ENCODE results near the gene CLCN4.

The CLCN4 gene

DNA sequence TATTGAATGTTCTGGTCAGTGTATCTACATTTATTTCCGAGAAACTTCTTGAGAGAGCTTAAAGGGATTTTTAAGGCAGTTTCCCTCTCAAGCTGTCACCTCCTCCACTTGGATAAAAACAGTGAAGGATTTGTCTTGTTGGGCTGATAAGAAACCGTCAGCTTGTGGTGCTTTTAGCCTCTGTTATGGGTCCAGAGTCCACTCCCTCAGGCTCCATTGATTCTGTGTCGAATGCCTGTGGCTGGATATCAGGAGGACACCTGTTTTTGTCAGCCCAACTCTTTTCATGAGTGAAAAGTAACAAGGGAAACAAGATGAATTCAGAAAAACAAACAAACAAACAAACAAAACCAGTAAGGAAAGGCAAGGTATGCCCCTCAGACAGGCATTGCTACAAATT lies 12.4 kb downstream of the CLCN4 start:
- DNase-seq, result no peak

DNA sequence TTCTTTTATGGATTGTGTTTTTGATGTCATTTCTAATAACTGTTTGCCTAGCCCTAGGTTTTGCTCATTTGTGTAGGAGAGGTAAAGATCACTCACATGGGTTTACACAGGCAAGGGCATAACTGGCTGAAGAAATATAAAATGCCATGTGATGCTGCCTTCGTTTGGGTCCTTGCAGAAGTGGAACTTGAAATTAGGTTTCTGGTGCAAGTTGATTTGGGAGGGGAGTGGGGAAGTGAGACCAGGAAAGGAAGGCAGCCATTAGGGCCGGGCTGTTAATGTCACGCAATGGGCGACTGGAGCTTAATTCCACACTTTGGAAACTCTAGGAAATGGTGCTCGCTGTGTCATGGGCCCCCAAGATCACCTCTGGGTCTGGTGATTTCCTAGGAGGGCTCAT lies 14.5 kb downstream of the CLCN4 start:
- DNase-seq, result no peak

DNA sequence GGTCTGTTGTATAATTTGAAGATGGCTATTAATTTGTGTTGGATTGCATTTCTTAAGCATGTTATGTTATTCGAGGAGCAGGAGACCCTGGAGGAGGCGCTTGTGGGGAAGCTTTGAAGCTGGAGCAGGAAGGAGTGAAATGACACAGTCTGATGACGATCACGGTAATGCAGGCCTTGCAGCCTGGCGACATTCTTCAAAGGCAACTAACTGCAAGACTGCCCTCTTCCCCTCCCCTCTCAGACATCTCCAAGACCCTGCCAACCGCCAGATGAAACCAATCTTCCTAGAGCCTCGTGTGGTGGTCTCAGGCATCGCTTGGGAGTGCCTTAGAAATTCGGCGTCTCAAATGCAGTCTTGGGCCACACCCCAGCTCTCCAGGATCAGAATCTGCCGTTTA lies 16.1 kb downstream of the CLCN4 start:
- no peak for DNase-seq

DNA sequence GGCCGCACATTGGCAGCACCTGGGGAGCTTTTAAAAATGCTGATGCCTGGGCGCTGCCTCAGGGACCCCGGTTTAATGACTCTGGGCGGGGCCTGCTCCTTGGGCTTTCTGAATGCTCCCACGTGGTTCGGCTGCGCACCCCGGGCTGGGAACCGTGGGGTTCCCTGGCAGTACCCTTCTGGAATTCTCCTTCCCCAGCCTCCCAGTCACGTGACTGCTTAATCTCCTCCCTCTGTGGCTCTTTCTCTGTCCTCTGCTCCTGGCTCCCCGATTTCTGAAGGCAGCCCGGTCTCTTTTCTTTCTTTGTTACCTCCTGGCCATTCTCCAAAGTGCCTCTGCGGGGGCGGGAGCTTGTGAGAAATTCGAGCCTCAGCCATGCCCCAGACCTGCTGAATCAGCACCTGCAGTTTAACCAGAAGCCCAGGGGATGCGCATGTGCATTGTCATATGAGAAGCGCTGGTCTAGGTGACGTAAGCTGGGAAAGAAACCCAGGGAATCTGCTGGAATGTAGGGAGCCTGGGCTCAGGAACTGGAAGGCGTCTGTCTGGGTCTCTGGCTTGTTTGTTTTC lies 16.6 kb downstream of the CLCN4 start:
- DNase-seq, result no peak

DNA sequence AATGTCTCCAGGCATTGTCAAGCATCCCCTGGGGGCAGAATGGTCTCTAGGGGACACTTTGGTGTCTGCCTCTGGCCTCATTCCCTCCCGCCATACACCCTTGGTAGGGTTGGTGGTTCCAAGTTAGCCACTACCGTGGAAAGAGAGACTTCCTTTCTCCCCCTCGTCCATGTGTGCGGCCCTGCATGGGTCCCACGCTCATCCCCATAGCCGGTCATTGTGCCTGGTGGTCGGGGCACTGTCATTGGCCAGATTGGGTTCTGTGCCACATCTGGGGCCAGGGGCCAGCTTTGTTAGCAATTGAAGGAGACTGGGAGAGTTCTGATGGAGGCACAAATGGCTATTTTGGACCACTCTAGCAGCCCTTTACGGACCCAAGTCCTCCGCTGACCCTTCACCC lies 17.3 kb downstream of the CLCN4 start:
- DNase-seq, result no peak

DNA sequence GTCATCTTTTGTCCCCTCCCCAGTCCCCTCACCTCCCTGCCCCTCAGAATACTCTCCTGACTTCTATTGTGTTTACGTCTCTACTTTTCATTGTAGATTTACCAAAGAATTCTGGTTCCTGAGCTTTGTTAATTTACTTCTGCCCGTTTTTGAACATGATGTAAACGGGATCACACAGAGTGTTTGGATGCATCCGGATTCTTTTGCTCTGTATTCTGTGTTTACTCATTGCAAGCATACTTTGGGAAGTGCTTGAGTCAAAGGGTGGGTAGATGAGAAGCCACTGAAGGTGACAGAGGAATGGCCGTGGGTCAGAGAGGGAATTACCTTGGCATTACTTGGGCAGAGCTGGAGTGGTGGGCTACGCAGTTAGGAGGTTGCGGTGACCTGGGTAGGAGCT lies 18.0 kb downstream of the CLCN4 start:
- no peak for DNase-seq

DNA sequence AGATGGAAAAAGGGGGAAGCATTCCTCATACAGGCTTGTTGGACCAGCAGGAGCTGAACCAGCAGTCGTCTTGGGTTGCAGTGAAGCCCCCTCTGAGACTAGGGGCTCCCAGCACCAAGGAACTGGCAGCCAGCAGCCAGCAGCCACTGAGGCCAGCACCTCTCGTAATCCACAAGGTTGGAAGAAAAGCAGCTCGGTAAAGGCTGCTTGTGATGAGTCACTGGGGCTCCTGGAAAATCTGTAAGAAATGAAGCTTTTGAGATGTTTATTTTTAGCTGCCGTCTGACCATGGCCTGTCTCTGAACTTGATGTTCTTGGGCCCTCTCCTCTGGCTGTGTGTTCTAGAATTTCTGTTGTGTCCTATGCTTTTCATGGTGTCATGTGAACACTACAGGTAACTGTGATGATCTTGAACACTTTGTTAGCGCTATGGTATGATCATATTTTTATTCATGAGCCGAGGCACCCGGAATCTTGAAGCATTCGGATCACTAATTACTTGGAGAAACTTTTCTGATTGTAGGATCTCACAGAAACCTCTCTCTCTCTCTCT lies 18.6 kb downstream of the CLCN4 start:
- no peak for DNase-seq

DNA sequence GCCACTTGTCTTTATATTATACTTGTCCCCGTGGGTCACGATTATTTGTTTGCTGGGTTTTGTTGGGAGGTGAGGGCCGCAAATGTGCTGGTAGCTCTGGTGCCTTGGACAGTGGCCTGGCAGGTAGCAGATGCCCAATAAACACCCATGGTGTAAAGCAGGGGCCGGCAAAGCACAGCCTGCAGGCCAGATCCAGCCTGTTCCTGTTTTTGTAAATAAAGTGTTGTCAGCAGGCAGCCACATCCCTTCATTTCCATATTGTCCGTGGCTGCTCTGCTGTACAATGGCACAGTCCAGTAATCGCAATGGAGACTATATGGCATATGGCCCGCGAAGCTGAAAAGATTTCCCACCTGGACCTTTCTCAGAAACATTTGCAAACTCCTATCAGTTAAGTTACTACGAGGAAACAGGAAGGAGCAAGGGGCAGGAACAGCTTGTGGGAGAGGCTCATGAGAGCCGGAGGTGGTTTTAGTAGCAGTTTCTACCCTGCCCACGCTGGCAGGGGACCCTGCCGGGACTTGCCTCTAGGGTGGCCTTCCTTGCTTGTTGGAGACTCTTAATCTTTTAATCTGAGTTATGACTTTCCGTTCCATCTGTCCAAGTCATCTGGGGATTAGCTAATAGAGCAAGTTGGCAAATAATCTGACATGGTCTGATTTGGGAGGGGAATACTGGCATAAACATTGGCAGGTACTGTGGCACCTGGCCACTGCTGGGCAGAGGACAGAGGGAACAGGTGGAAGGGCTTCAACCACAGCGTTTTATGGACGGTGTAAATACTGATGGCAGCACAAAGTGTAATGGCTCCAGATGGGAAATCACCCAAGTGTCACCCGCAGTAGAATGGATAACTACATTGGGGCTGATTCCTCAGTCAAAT lies 19.6 kb downstream of the CLCN4 start:
- DNase-seq, result no peak

DNA sequence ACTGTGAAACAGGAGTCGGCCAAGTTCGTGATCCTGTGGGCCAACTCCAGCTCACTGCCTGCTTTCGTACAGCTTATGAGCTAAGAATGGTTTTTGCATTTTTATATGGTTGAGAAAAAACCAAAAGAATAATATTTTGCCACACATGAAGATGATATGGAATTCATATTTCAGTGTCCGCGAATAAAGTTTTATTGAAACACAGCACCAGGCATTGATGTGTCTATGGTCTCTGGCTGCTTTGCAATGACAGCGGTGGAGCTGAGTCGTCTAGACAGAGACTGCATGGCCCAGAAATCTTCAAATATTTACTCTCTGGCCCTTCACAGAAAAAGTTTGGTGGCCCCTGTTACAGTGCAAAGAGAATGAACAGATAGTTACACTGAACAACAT lies 20.2 kb downstream of the CLCN4 start:
- no peak for DNase-seq

DNA sequence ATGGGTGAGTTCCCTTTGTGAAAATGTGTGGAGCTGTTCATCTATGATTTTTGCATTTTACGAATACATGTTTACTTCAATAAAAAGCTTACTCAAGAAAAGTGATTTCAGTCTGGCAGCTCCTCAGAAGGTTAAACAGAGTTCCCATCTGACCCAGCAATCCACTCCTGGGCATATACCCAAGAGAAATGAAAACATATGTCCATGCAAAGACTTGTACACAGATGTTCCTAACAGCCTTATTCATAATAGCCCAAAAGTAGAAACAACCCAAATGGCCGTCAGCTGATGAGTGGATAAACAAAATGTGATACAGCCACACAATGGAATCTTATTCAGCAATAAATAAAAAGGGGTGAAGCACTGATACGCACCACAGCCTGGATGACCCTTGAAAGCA lies 20.8 kb downstream of the CLCN4 start:
- no peak for DNase-seq

DNA sequence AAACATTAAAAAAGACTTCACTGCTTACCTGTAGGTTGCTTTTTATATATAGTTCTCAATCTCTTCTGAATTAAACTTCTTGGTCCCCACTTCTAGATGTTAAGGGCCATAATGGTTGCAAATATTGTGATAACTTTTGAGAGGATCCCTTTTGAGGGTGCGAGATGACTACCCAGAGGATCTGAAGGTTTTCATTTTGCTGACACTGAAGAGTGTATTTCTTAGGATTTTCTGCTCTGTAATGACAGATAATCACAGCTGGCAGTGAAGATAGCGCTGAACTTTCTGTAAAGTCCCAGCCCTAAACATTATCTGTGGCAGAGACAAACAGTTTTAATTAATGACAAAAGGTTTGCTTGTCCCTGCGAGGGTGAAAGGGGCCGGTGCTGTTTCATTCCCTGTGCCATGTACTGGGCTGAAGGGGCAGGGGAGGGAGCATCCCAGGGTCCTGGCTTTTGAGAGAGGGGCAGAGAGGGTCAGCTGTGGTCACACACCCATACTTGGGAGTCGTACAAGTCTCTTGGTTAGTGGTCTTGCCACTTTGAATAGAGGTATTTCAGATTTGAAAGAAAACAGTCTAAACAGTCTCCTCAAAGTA lies 22.2 kb downstream of the CLCN4 start:
- no peak for DNase-seq

DNA sequence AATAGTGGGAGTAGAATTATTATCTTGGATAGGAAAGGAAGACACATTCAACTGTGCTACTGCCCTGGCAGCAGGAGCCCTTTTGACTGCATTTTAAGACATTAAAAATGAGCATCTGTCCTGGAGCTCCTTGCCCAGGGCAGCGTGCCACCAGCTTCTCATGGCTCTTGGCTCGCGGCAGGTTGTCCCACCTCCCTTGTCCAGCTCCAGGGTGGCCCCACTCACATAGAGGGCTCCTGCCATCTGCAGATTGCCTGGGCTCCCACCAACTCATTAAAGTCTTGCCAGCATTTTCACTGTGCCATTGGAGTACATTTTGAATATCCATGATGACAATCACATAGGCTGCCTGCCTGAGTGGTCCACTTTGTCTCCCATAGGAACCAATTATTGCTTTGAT lies 27.0 kb downstream of the CLCN4 start:
- no peak for DNase-seq

DNA sequence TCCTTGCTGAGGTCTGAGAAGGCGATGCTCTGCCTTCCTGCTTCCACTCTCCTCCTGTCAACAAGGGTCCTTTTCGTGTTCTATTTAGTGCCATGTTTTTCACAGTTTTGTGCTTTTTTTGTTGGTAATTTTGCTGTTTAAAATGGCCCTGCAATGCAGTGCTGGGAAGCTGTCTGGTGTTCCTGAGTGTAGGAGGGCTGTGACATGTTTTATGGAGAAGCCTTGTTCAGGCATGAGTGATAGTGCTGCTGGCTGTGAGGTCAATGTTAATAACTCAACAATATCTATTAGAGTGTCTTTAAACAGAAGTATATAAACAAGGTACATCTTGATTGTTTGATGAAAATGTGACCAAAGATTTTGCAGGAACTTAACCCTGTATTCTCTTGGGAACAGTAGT lies 27.6 kb downstream of the CLCN4 start:
- no peak for DNase-seq

DNA sequence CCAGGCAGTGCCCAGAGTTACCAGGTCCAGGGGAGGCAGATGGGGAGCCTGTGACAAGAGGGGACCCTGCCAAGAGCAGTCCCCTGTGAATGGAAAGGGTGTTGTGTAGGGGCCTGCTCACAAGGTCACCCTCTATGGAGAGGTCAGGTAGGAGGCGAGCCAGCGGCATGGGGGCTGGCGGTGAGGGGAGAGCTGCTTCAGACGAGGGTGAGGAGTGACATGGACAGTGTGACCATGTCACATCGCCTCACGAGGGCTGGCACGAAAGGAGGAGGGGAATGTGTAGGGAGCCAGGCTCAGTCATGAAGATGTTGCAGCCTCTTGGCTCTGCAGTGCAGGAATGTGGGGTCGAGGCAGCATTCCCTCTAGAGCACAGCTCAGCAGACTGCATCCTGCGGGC lies 29.6 kb downstream of the CLCN4 start:
- no peak for DNase-seq

DNA sequence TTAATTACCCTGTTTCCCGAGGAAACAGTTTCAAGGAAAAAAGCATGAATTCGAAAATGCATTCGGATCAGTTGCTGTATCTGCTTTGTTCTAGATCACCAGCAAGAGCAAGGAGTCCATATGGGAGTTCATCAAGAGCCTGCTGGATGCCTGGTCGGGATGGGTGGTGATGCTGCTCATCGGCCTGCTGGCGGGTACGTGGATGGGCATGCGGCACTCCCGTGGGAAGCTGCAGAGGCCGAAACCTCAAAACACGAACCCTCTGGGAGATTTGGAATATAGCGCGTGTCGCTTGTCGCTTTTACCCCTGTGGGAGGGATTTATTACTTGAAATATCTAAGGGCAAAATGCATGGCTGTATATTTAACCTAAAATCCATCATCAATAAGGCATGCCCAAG lies 30.6 kb downstream of the CLCN4 start:
- DNase-seq, result no peak

DNA sequence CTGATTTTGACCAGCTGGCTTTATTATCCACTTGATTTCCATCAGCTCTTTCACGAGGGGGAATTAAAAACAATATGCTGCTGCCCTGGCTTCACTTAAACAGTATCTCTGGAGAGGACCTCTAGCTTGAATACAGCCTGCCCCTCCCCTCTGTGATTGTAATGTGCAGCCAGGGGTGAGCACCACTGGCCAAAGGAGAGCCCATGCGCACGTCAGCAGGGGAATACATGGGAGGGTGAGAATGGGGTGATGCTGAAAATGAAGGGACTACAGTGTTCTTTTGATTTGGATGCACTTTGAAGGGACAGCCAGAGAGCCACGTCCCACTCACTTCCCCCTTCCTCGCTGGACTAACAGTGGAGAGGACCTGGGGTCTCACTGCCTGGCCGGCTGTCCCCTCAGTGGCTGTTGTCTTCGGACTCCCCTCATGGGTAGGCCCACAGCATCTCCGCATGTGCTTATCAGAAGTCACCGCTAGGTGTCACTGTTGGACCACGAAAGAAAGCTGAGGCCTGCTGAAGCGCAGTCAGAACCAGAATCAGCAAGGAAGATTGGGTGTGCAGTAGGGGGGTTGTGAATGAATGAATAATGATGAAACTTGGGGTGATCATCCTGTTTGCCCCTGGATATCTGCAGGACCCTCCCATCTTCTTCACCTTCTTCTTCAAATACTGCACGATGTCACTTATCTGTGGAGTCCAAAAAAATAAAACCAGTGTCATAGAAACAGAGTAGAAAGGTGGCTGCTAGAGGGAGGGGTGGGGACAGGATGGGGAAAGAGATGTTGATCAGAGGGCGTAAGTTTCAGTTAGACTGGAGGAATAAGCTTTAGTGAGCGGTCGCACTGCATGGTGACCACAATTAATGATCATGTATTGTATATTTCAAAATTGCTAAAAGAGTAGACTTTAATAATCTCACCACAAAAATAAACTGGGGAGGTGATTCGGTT lies 32.8 kb downstream of the CLCN4 start:
- peak; percentile 65 for DNase-seq

DNA sequence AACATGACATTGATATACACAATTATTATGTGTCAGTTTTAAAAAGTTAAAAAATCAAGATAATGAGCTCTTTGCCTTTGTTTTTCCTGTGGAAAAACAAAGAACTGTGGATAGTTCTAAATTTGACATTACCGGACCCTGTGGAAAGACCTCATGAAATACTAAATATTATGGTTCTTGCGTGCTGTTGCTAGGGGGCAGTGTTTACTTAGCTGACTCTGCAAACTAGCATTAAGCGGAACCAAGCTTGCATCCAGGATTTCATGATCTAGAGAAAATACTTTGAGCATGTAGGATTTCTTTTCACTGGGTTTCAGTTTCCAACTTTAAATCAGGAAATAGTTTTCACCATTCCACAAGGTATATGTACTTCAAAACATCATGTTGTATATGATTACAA lies 33.6 kb downstream of the CLCN4 start:
- no peak for DNase-seq

DNA sequence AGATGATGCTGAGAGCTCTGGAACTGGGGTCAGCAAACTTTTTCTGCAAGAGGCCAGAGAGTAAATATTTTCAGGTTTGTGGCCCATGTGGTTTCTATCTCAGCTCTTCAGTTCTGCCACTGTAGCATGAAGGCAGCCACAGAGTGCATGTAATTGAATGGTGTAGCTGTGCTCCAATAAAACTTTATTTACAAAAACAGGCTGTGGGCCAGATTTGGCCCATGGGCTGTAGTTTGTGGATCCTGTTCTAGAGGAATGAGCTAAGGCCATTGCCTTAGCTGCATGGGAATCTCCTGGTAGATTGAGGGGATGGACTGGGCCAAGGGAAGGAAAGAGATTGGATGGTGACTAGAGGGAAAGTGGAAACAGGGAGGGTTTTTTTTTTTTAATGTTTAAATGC lies 36.8 kb downstream of the CLCN4 start:
- DNase-seq, result no peak

DNA sequence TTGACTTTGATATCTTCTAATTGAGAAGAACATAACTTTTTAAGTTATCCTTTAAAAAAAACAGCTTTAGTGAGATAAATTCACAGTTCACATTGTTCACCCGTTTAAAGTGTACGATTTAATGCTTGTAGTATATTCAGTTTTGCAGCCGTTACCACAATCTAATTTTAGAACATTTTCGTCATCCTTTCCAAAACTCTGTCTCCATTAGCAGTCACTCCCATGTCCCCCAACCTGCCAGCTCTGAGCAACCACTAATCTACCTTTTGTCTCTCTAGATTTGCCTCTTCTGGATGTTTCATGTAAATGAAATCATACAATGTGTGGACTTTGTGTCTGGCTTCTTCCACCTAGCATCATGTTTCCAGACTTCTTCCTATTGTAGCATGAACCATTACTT lies 38.6 kb downstream of the CLCN4 start:
- DNase-seq, result no peak

DNA sequence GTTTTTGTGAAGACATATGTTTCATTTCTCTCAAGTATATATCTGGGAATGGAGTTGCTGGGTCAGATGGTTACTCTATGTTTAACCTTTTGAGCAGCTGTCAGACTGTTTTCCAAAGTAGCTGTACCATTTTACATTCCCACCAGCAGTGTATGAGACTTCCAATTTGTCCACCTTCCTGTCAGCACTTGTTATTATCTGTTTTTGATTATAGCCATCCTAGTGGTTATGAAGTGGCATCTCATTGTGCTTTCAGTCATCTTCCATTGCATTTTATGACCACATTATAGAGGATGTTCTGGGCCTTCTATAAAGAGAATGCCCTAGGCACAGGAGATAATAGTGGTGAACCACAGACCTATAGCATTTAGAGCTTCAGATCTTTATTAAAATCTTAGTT lies 39.2 kb downstream of the CLCN4 start:
- no peak for DNase-seq

DNA sequence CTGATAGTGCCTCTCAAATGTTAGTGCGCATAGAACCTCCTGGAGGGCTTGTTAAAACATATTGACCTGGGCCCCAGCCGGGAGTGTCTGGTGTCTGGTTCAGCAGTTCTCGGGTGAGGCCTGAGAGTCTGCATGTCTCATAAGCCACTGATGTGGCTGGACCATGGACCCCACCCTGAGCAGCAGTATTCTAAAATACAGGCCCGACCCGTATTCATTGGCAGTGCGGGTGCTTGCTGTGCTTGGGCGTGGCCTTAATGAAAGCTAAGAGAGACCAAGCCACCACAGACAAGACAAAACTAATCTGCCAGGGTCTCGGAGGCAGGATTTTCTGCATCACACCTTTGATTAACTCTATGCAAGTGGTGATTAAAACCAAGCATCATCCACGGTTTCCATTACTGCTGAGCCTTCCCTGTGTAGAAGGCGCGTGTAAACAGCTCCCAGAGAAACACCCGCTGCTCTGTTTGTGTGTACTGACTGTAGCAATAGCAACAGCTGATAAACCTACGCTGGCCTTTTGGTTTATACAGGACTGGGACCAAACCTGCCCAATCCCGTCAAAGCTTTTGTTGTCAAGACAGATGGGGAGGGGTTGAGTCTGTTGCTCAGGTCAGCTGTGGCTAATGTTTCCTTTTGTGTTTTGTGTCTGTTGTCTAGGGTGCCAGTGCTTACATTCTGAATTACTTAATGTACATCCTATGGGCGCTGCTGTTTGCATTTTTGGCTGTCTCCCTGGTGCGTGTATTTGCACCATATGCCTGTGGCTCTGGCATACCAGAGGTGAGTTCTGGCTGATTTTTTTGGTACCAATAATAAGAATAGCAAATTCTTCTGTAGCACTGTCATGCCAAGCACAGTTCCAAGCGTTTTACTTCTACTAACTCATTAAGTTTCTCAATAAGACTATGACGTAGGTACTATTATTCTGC lies 40.8 kb downstream of the CLCN4 start:
- no peak for DNase-seq

DNA sequence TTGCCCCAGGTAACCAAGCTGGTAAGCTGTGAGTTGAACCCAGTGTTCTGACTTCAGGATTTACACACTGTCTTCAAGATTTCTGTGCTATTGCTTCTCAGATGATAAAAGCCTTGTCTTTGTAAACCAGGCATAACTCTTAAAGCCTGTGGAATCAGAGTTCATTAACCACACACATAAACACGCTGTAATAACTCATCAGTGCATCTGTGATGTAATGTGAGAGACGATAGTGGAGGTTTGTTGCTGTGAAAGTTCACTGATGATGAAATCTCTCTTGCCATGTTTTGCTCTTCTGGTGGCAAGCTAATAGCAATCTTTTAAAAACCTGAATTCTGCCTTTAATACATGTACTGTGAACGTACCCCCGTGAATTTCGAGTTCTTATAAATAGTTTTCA lies 41.5 kb downstream of the CLCN4 start:
- DNase-seq, result no peak
